ENCODE results near the gene KCNK13. TPM values are rescaled to one million over a fixed set of nuclear protein-coding genes. Genes with fewer than 3 reads are reported as not detected.

Gene KCNK13
- total RNA-seq, 1 experiment from 2014 or later = not detected

DNA sequence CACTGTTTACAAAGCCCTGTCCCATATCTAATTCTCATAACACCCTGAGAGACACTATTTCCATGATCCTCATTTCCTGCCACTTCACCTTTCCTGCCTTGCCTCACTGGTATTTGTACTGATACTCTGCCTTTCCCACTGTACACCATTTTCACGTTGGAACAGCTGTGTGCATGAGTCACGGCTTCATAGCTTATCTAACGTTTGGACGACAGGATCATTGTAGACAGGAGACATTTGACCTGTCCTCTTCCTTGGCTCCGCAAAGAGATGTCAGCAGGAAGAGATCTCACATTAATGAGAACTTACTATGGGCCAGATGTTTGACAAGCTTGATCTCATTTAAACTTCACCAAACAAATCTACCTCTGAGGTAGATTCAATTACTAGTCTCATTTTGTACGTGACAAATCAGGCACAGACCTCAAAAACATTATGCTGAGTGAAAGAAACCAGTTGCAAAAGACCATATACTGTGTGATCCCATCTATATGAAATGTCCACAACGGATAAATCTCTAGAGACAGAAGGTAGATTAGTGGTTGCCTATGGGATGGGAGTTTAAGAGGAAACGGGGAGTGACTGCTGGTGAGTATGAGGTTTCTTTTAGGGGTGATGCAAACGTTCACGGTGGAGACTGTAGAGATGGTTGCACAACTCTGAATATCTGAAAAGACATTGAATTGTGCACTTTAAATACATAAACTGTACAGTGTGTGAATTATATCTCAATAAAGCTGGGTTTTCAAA is 71.2 kb downstream of the KCNK13 start:
- Histone ChIP-seq H3K27me3 (ENCODE audit: control insufficient read depth, insufficient read depth, low read length) (no peaks in the 10 kb centered on the region), H3K27ac (ENCODE audit: low read length) (no peak overlapping the region), H3K36me3 (ENCODE audit: control insufficient read depth, insufficient read depth, low read length) (no peaks in the 10 kb centered on the region), H3K4me3 (ENCODE audit: low read depth in 2 of 2, low read length in 2 of 2) (no peak overlapping the region), H3K4me1 (ENCODE audit: control insufficient read depth, insufficient read depth, low read length) (no peaks in the 10 kb centered on the region), H3K9me3 (ENCODE audit: control insufficient read depth, insufficient read depth, low read depth, low read length) (no peaks in the 10 kb centered on the region)
- intact Hi-C loops (cut with micrococcal nuclease; ENCODE audit: unreplicated experiment) (no loop called here), in situ Hi-C loops (cut with HindIII; ENCODE audit: low pct_unique_long_range_greater_than_20kb, low sequenced_read_pairs) (no loop called here)
- TF ChIP-seq POLR2AphosphoS5 (IDR thresholded peaks at IDR 0.05; ENCODE audit: low read depth, low read length) (no peak), SIN3A (IDR thresholded peaks at IDR 0.05; ENCODE audit: borderline replicate concordance, insufficient read depth, low read depth, low read length) (no peak), TCF7L2 (IDR thresholded peaks at IDR 0.05; ENCODE audit: low read depth, low read length) (no peak), CTCF (IDR thresholded peaks at IDR 0.05) (no peak)
- TF ChIP-seq, protein P1, sequence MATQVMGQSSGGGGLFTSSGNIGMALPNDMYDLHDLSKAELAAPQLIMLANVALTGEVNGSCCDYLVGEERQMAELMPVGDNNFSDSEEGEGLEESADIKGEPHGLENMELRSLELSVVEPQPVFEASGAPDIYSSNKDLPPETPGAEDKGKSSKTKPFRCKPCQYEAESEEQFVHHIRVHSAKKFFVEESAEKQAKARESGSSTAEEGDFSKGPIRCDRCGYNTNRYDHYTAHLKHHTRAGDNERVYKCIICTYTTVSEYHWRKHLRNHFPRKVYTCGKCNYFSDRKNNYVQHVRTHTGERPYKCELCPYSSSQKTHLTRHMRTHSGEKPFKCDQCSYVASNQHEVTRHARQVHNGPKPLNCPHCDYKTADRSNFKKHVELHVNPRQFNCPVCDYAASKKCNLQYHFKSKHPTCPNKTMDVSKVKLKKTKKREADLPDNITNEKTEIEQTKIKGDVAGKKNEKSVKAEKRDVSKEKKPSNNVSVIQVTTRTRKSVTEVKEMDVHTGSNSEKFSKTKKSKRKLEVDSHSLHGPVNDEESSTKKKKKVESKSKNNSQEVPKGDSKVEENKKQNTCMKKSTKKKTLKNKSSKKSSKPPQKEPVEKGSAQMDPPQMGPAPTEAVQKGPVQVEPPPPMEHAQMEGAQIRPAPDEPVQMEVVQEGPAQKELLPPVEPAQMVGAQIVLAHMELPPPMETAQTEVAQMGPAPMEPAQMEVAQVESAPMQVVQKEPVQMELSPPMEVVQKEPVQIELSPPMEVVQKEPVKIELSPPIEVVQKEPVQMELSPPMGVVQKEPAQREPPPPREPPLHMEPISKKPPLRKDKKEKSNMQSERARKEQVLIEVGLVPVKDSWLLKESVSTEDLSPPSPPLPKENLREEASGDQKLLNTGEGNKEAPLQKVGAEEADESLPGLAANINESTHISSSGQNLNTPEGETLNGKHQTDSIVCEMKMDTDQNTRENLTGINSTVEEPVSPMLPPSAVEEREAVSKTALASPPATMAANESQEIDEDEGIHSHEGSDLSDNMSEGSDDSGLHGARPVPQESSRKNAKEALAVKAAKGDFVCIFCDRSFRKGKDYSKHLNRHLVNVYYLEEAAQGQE (IDR thresholded peaks at IDR 0.05; ENCODE audit: insufficient read depth in 1 of 2, low read depth in 2 of 2, low read length in 1 of 2) = no peak
- no peak for ATAC-seq
- POLR2A ChIA-PET = no interaction called here
- CTCF ChIA-PET = no interaction called here
- BruUV-seq (replicated peaks) = no TSS peak
- DNase-seq (ENCODE audit: low read depth, low spot score) = no peak

DNA sequence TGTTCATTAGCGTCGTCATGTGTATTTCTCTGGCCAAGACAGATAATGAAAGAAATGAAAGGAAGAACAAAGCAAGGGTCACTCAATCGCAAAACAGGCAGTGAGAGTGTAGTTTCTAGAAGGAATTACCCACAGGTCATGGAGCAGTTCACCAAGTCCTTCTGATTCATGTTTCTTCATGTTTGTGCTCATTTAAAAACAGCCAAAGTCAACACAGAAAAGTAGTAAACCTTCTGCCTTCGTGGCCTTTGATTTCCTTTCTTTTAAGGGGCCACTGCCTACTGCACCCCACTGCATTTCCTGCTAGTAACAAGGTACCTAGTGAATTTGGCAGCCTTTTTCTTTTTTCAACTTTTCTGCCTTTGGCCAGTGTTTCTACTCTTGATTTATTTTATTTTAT is 75.1 kb downstream of the KCNK13 start:
- POLR2A ChIA-PET = no interaction called here
- ATAC-seq = no peak

More for the DNA sequence above, 75.1 kb downstream of the KCNK13 start:
- no peak overlapping the region for H3K4me3 ChIP-seq (ENCODE audit: low read depth in 2 of 2, low read length in 2 of 2)
- no peaks in the 10 kb centered on the region for H3K4me1 ChIP-seq (ENCODE audit: control insufficient read depth, insufficient read depth, low read length)
- TF ChIP-seq, protein P1 (IDR thresholded peaks at IDR 0.05; ENCODE audit: insufficient read depth in 1 of 2, low read depth in 2 of 2, low read length in 1 of 2) = no peak
- TF ChIP-seq SIN3A (IDR thresholded peaks at IDR 0.05; ENCODE audit: borderline replicate concordance, insufficient read depth, low read depth, low read length) (no peak), TCF7L2 (IDR thresholded peaks at IDR 0.05; ENCODE audit: low read depth, low read length) (no peak), CTCF (IDR thresholded peaks at IDR 0.05) (no peak), POLR2AphosphoS5 (IDR thresholded peaks at IDR 0.05; ENCODE audit: low read depth, low read length) (no peak)
- no peak for DNase-seq (ENCODE audit: low read depth, low spot score)
- H3K36me3 ChIP-seq (ENCODE audit: control insufficient read depth, insufficient read depth, low read length) = no peaks in the 10 kb centered on the region
- in situ Hi-C loops (cut with HindIII; ENCODE audit: low pct_unique_long_range_greater_than_20kb, low sequenced_read_pairs) (no loop called here), intact Hi-C loops (cut with micrococcal nuclease; ENCODE audit: unreplicated experiment) (no loop called here)
- H3K9me3 ChIP-seq (ENCODE audit: control insufficient read depth, insufficient read depth, low read depth, low read length) = no peaks in the 10 kb centered on the region
- no peak overlapping the region for H3K27ac ChIP-seq (ENCODE audit: low read length)
- no TSS peak for BruUV-seq (replicated peaks)
- H3K27me3 ChIP-seq (ENCODE audit: control insufficient read depth, insufficient read depth, low read length) = no peaks in the 10 kb centered on the region
- CTCF ChIA-PET = no interaction called here

Data from Panc1 (cell line).